GM12878 (cell line): ENCODE measurements around the gene NXNL1. TPM values are rescaled to one million over a fixed set of nuclear protein-coding genes. Genes with fewer than 3 reads are reported as not detected.

Experiments used
- ATAC-seq: fragments of 200-7000 bp; cut with Tn5 transposase; 3 replicates; pipeline ENCODE4 v1.9.1; 2020; ENCODE audit warnings: mild to moderate bottlenecking, moderate library complexity
- BruUV-seq: library from RNA; stranded (reverse); fragments of 400-500 nt; replicated peaks from 2 replicates; lab custom pipeline; 2021; lab: Mats Ljungman, UMichigan
- CTCF ChIA-PET: fragments of 300-600 bp; sonication (Branson Sonifier 250); formaldehyde crosslinking; extraction: SDS; loops from one replicate; lab custom pipeline; 2021; ENCODE audit warnings: inconsistent platforms; lab: Yijun Ruan, JAX
- POLR2A ChIA-PET: fragments of 350-600 bp; formaldehyde crosslinking; extraction: SDS; loops from one replicate; lab custom pipeline; 2021; ENCODE audit warnings: inconsistent platforms; lab: Charles Lee
- RAD21 ChIA-PET: fragments of 300-600 bp; sonication (Branson Sonifier 250); formaldehyde crosslinking; loops from one replicate; lab custom pipeline; 2023; ENCODE audit warnings: antibody characterized with exemption; ENCODE audit not compliant: unreplicated experiment; lab: Charles Lee
- SMC1A ChIA-PET: fragments of 300-600 bp; sonication (Branson Sonifier 250); formaldehyde crosslinking; loops from one replicate; lab custom pipeline; 2023; ENCODE audit not compliant: unreplicated experiment, uncharacterized antibody; lab: Charles Lee
- DNase-seq: peaks from one replicate; pipeline ENCODE4 v3.0.0-alpha.2; 2011; ENCODE audit warnings: low read depth, low spot score
- FAIRE-seq: peaks from 3 replicates; lab custom pipeline; 2011; peaks lifted over from hg19 to GRCh38; lab: Jason Lieb, UNC
- H2AFZ ChIP-seq: 2 replicates; pipeline ENCODE4 v1.6.0; 2011; ENCODE audit warnings: low read depth, low read length, control low read depth; ENCODE audit not compliant: control insufficient read depth
- H3K27ac ChIP-seq: 2 replicates; pipeline ENCODE4 v1.5.1; 2011; ENCODE audit warnings: control low read depth; ENCODE audit not compliant: control insufficient read depth, insufficient read depth
- H3K27me3 ChIP-seq, 2 experiments: replicated peaks in 1 of 2; 2 replicates each; pipeline versions ENCODE4 v1.6.0 to v1.6.1; 2011; ENCODE audit warnings: low read length in 1 of 2; ENCODE audit not compliant: control insufficient read depth in 2 of 2, insufficient read depth in 2 of 2
- H3K36me3 ChIP-seq, 2 experiments: 2 replicates each; pipeline ENCODE4 v1.5.1; 2011; ENCODE audit warnings: low read length in 1 of 2; ENCODE audit not compliant: control insufficient read depth in 2 of 2, insufficient read depth in 2 of 2
- H3K4me1 ChIP-seq: 2 replicates; pipeline ENCODE4 v1.6.1; 2011; ENCODE audit warnings: mild to moderate bottlenecking, low read length, moderate library complexity, mixed read lengths; ENCODE audit not compliant: control insufficient read depth, insufficient read depth
- H3K4me2 ChIP-seq: 2 replicates; pipeline ENCODE4 v1.6.0; 2011; ENCODE audit warnings: control low read depth; ENCODE audit not compliant: control insufficient read depth, insufficient read depth
- H3K4me3 ChIP-seq: fragments of 200-600 bp; sonication (generic); 2 replicates; pipeline ENCODE4 v1.5.1; 2016
- H3K79me2 ChIP-seq: 2 replicates; pipeline ENCODE4 v1.6.0; 2011; ENCODE audit warnings: low read length; ENCODE audit not compliant: control insufficient read depth, insufficient read depth
- H3K9ac ChIP-seq: 2 replicates; pipeline ENCODE4 v1.8.0; 2011; ENCODE audit warnings: low read length, control low read depth, mixed read lengths; ENCODE audit not compliant: control insufficient read depth, insufficient read depth
- H3K9me3 ChIP-seq: replicated peaks from 3 replicates; pipeline ENCODE4 v1.5.1; 2011; ENCODE audit warnings: mild to moderate bottlenecking, low read length; ENCODE audit not compliant: control insufficient read depth, insufficient read depth
- H4K20me1 ChIP-seq: 2 replicates; pipeline ENCODE4 v1.6.0; 2011; ENCODE audit not compliant: control insufficient read depth, insufficient read depth
- IRF4 ChIP-seq: IDR thresholded peaks from 2 replicates; pipeline ENCODE4 v1.6.1; 2011; ENCODE audit warnings: low read depth, low read length
- MAX ChIP-seq: IDR thresholded peaks from 2 replicates; pipeline ENCODE4 v1.6.1; 2012; ENCODE audit warnings: low read depth, low read length, improper control_type of control experiment
- SMAD1 ChIP-seq: fragments of 450-650 bp; IDR thresholded peaks from 2 replicates; pipeline ENCODE4 v1.6.1; 2018; ENCODE audit warnings: mild to moderate bottlenecking, low read depth; ENCODE audit not compliant: partially characterized antibody
- SREBF2 ChIP-seq: IDR thresholded peaks from 2 replicates; pipeline ENCODE4 v1.6.1; 2012; ENCODE audit warnings: mild to moderate bottlenecking, low read length
- ZNF274 ChIP-seq: IDR thresholded peaks from one replicate; pipeline ENCODE4 v1.8.0; 2011; ENCODE audit not compliant: insufficient read length, insufficient read depth
- WGBS: methylation state at CpG from one replicate; pipeline ENCODE4 v1.1.6; 2016; ENCODE audit warnings: low lambda C conversion rate; ENCODE audit not compliant: insufficient replicate concordance, insufficient coverage; ENCODE audit errors: missing lambda C conversion rate; 5-methylcytosine and 5-hydroxymethylcytosine counted together
- in situ Hi-C: fragments of 300-500 bp; cut with MboI; formaldehyde crosslinking; loops from 9 replicates; pipeline ENCODE4 v1.14.3; 2018; ENCODE audit warnings: mixed read lengths
- intact Hi-C: fragments of 100-400 bp; cut with micrococcal nuclease; formaldehyde crosslinking; loops from one replicate; pipeline ENCODE4 v1.14.2; 2022; ENCODE audit not compliant: unreplicated experiment
- polyA plus RNA-seq, 11 experiments: library from polyadenylated mRNA; depleted of rRNA in 4 of 11; unstranded in 6 of 11; stranded (reverse) in 5 of 11; fragments of >200 nt; fragmentation: Nextera tagmentation in 4 of 11; fragmentation: Illumina TruSeq in 1 of 11; extraction: Ambion mirVana in 4 of 11; extraction: Trizol in 1 of 11; gene quantifications; 1 replicate in 1 of 11; 2 replicates in 10 of 11; pipeline versions ENCODE4 v1.2.1 to v1.2.3, GENCODE V29; 2011 to 2016; ENCODE audit warnings: inconsistent platforms in 2 of 11, missing spikeins in 2 of 11, low read depth in 1 of 11
- total RNA-seq, 4 experiments: library from RNA; depleted of rRNA in 3 of 4; stranded (reverse); fragments of >200 nt in 3 of 4; fragmentation: Illumina TruSeq in 1 of 4; extraction: Trizol in 1 of 4; gene quantifications; 2 replicates each; pipeline versions ENCODE4 v1.2.1 to v1.2.3, GENCODE V29; 2013 to 2021
- TF ChIP-seq, protein P1 (sequence below): fragments of 450-650 bp; formaldehyde crosslinking; IDR thresholded peaks from 2 replicates; pipeline ENCODE4 v1.4.0; 2022; ENCODE audit warnings: mild to moderate bottlenecking, moderate library complexity
- TF ChIP-seq, protein P2 (sequence below): fragments of 450-650 bp; IDR thresholded peaks from 2 replicates; pipeline ENCODE4 v1.6.1; 2016; ENCODE audit warnings: mild to moderate bottlenecking
- TF ChIP-seq, protein P3 (sequence below): fragments of 450-650 bp; IDR thresholded peaks from 2 replicates; pipeline ENCODE4 v1.6.1; 2016; ENCODE audit warnings: mild to moderate bottlenecking, moderate library complexity, borderline replicate concordance
- TF ChIP-seq, protein P4 (sequence below): fragments of 450-650 bp; IDR thresholded peaks from 2 replicates; pipeline ENCODE4 v1.6.1; 2017; ENCODE audit warnings: mild to moderate bottlenecking, low read depth, inconsistent platforms; ENCODE audit not compliant: poor library complexity, severe bottlenecking

The NXNL1 gene
- total and polyA plus RNA-seq, 10 of the 15 experiments (the other 5 are each of a cell fraction or from before 2014, with no cell fraction given), result not detected

GRCh38 chr19:17447704-17448130, 13.0 kb downstream of the NXNL1 start (continued):
- TF ChIP-seq, protein P1, sequence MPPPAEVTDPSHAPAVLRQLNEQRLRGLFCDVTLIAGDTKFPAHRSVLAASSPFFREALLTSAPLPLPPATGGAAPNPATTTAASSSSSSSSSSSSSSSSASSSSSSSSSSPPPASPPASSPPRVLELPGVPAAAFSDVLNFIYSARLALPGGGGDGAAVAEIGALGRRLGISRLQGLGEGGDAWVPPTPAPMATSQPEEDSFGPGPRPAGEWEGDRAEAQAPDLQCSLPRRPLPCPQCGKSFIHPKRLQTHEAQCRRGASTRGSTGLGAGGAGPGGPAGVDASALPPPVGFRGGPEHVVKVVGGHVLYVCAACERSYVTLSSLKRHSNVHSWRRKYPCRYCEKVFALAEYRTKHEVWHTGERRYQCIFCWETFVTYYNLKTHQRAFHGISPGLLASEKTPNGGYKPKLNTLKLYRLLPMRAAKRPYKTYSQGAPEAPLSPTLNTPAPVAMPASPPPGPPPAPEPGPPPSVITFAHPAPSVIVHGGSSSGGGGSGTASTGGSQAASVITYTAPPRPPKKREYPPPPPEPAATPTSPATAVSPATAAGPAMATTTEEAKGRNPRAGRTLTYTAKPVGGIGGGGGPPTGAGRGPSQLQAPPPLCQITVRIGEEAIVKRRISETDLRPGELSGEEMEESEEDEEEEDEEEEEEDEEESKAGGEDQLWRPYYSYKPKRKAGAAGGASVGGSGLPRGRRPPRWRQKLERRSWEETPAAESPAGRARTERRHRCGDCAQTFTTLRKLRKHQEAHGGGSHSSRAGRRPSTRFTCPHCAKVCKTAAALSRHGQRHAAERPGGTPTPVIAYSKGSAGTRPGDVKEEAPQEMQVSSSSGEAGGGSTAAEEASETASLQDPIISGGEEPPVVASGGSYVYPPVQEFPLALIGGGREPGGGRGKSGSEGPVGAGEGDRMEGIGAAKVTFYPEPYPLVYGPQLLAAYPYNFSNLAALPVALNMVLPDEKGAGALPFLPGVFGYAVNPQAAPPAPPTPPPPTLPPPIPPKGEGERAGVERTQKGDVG (CRISPR knock-in tag), result no peak
- TF ChIP-seq SREBF2 (no peak), SMAD1 (no peak)
- TF ChIP-seq, protein P2, sequence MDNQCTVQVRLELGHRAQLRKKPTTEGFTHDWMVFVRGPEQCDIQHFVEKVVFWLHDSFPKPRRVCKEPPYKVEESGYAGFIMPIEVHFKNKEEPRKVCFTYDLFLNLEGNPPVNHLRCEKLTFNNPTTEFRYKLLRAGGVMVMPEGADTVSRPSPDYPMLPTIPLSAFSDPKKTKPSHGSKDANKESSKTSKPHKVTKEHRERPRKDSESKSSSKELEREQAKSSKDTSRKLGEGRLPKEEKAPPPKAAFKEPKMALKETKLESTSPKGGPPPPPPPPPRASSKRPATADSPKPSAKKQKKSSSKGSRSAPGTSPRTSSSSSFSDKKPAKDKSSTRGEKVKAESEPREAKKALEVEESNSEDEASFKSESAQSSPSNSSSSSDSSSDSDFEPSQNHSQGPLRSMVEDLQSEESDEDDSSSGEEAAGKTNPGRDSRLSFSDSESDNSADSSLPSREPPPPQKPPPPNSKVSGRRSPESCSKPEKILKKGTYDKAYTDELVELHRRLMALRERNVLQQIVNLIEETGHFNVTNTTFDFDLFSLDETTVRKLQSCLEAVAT, result no peak

GRCh38 chr19:17445526-17446165, 15.1 kb downstream of the NXNL1 start:
- H3K36me3 ChIP-seq, result no peaks in the 10 kb centered on the region
- intact Hi-C loops, result loop anchor here (10.0 kb wide), 1 partner anchor 409 kb away; the partner anchor contains the start of gene RPL18A
- ChIA-PET RAD21 (no interaction called here), CTCF (interaction anchor here (1.2 to 1.5 kb wide), 2 partner anchors 20 to 56 kb away, joined by 4 read pairs; no protein-coding TSS in a partner anchor), SMC1A (interaction anchor here (0.9 kb wide), 1 partner anchor 51 kb away, joined by 3 read pairs; no protein-coding TSS in a partner anchor), POLR2A (interaction anchor here (0.5 kb wide), 1 partner anchor 140 kb away, joined by 3 read pairs; no protein-coding TSS in a partner anchor)
- H3K4me3 ChIP-seq, result no peak overlapping the region
- FAIRE-seq (no peak), ATAC-seq (no peak), DNase-seq (no peak)
- no peak overlapping the region for H2AFZ ChIP-seq
- H3K9me3 ChIP-seq, result no peaks in the 10 kb centered on the region; the same call in 2 of the 3 replicates
- H3K4me1 ChIP-seq, result peaks cover 8% of the 10 kb centered on the region
- in situ Hi-C loops, result no loop called here
- no TSS peak for BruUV-seq
- peaks cover 2 to 5% of the 10 kb centered on the region in 2 experiments; a peak in 3 of 4 replicates for H3K27me3 ChIP-seq
- no peaks in the 10 kb centered on the region for H3K79me2 ChIP-seq
- H3K27ac ChIP-seq, result no peak overlapping the region
- WGBS, result 100% methylated on average over 1 of the region's 1 CpG
- no peak overlapping the region for H3K9ac ChIP-seq
- H4K20me1 ChIP-seq, result no peaks in the 10 kb centered on the region
- H3K4me2 ChIP-seq, result no peak overlapping the region
- TF ChIP-seq IRF4, result no peak
- TF ChIP-seq, protein P3, sequence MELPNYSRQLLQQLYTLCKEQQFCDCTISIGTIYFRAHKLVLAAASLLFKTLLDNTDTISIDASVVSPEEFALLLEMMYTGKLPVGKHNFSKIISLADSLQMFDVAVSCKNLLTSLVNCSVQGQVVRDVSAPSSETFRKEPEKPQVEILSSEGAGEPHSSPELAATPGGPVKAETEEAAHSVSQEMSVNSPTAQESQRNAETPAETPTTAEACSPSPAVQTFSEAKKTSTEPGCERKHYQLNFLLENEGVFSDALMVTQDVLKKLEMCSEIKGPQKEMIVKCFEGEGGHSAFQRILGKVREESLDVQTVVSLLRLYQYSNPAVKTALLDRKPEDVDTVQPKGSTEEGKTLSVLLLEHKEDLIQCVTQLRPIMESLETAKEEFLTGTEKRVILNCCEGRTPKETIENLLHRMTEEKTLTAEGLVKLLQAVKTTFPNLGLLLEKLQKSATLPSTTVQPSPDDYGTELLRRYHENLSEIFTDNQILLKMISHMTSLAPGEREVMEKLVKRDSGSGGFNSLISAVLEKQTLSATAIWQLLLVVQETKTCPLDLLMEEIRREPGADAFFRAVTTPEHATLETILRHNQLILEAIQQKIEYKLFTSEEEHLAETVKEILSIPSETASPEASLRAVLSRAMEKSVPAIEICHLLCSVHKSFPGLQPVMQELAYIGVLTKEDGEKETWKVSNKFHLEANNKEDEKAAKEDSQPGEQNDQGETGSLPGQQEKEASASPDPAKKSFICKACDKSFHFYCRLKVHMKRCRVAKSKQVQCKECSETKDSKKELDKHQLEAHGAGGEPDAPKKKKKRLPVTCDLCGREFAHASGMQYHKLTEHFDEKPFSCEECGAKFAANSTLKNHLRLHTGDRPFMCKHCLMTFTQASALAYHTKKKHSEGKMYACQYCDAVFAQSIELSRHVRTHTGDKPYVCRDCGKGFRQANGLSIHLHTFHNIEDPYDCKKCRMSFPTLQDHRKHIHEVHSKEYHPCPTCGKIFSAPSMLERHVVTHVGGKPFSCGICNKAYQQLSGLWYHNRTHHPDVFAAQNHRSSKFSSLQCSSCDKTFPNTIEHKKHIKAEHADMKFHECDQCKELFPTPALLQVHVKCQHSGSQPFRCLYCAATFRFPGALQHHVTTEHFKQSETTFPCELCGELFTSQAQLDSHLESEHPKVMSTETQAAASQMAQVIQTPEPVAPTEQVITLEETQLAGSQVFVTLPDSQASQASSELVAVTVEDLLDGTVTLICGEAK, result no peak
- TF ChIP-seq, protein P4, sequence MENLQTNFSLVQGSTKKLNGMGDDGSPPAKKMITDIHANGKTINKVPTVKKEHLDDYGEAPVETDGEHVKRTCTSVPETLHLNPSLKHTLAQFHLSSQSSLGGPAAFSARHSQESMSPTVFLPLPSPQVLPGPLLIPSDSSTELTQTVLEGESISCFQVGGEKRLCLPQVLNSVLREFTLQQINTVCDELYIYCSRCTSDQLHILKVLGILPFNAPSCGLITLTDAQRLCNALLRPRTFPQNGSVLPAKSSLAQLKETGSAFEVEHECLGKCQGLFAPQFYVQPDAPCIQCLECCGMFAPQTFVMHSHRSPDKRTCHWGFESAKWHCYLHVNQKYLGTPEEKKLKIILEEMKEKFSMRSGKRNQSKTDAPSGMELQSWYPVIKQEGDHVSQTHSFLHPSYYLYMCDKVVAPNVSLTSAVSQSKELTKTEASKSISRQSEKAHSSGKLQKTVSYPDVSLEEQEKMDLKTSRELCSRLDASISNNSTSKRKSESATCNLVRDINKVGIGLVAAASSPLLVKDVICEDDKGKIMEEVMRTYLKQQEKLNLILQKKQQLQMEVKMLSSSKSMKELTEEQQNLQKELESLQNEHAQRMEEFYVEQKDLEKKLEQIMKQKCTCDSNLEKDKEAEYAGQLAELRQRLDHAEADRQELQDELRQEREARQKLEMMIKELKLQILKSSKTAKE, result no peak
- TF ChIP-seq ZNF274, result no peak
- no peak for TF ChIP-seq MAX
